IPS DF 6.9 (cell line): Measurements from ENCODE around the gene BIRC2.

ENCODE experiments used
- DNase-seq: peaks from one replicate; pipeline ENCODE4 v3.0.0-alpha.2; 2013; ENCODE audit warnings: low read depth, low spot score
- H3K27ac ChIP-seq: one replicate; pipeline ENCODE4 v1.5.1; 2013; ENCODE audit warnings: low read length, control low read depth
- H3K27me3 ChIP-seq: 2 replicates; pipeline ENCODE4 v1.6.1; 2013; ENCODE audit warnings: mild to moderate bottlenecking, low read length; ENCODE audit not compliant: control insufficient read depth, insufficient read depth
- H3K36me3 ChIP-seq: 2 replicates; pipeline ENCODE4 v1.6.1; 2013; ENCODE audit warnings: low read length; ENCODE audit not compliant: control insufficient read depth, insufficient read depth
- H3K4me1 ChIP-seq: 2 replicates; pipeline ENCODE4 v1.6.1; 2013; ENCODE audit warnings: low read length; ENCODE audit not compliant: control insufficient read depth, insufficient read depth
- H3K4me3 ChIP-seq: 2 replicates; pipeline ENCODE4 v1.5.1; 2013; ENCODE audit warnings: mild to moderate bottlenecking, low read length
- H3K9me3 ChIP-seq: 2 replicates; pipeline ENCODE4 v1.6.1; 2013; ENCODE audit warnings: low read length, inconsistent platforms; ENCODE audit not compliant: control insufficient read depth, insufficient read depth
- WGBS: extraction: QIAGEN DNeasy Blood & Tissue Kit; methylation state at CpG from one replicate; pipeline ENCODE4 v1.1.7; 2013; ENCODE audit warnings: mixed read lengths, missing lambda C conversion rate; ENCODE audit not compliant: insufficient read length, insufficient coverage; 5-methylcytosine and 5-hydroxymethylcytosine counted together

BIRC2 gene

GRCh38 chr11:102415304-102415916, 68.4 kb downstream of the BIRC2 start:
- H3K9me3 ChIP-seq, result no peaks in the 10 kb centered on the region
- H3K27ac ChIP-seq, result no peak overlapping the region
- H3K4me1 ChIP-seq, result no peaks in the 10 kb centered on the region
- no peak for DNase-seq
- H3K27me3 ChIP-seq, result no peaks in the 10 kb centered on the region
- H3K4me3 ChIP-seq, result no peak overlapping the region
- H3K36me3 ChIP-seq, result no peaks in the 10 kb centered on the region
- 100% methylated on average over 1 of the region's 1 CpG for WGBS

GRCh38 chr11:102416976-102417375, 70.0 kb downstream of the BIRC2 start:
- no peaks in the 10 kb centered on the region for H3K9me3 ChIP-seq
- no peak overlapping the region for H3K4me3 ChIP-seq
- no peak overlapping the region for H3K27ac ChIP-seq
- no peak for DNase-seq
- WGBS, result no CpG with 5 or more reads among the region's 2 CpGs
- no peaks in the 10 kb centered on the region for H3K36me3 ChIP-seq
- H3K4me1 ChIP-seq, result no peaks in the 10 kb centered on the region
- no peaks in the 10 kb centered on the region for H3K27me3 ChIP-seq

GRCh38 chr11:102419181-102419580, 72.2 kb downstream of the BIRC2 start:
- Histone ChIP-seq H3K27ac (no peak overlapping the region), H3K4me3 (no peak overlapping the region), H3K9me3 (no peaks in the 10 kb centered on the region), H3K4me1 (no peaks in the 10 kb centered on the region), H3K36me3 (no peaks in the 10 kb centered on the region), H3K27me3 (no peaks in the 10 kb centered on the region)
- WGBS, result 100% methylated on average over 2 of the region's 3 CpGs
- no peak for DNase-seq

GRCh38 chr11:102420547-102420946, 73.5 kb downstream of the BIRC2 start:
- Histone ChIP-seq H3K4me1 (no peaks in the 10 kb centered on the region), H3K4me3 (no peak overlapping the region), H3K27ac (no peak overlapping the region), H3K36me3 (no peaks in the 10 kb centered on the region), H3K27me3 (no peaks in the 10 kb centered on the region), H3K9me3 (no peaks in the 10 kb centered on the region)
- no peak for DNase-seq
- WGBS, result no CpG with 5 or more reads among the region's 2 CpGs

- no peak for DNase-seq
- Histone ChIP-seq H3K9me3 (no peaks in the 10 kb centered on the region), H3K4me1 (no peaks in the 10 kb centered on the region), H3K27me3 (no peaks in the 10 kb centered on the region), H3K36me3 (no peaks in the 10 kb centered on the region), H3K4me3 (no peak overlapping the region), H3K27ac (no peak overlapping the region)
- WGBS, result 100% methylated on average over 1 of the region's 3 CpGs
These were observed 74.2 kb downstream of the BIRC2 start for GRCh38 chr11:102421261-102421660.

GRCh38 chr11:102422817-102423712, 76.1 kb downstream of the BIRC2 start:
- Histone ChIP-seq H3K4me3 (no peak overlapping the region), H3K9me3 (no peaks in the 10 kb centered on the region), H3K27ac (no peak overlapping the region), H3K36me3 (no peaks in the 10 kb centered on the region), H3K4me1 (no peaks in the 10 kb centered on the region), H3K27me3 (no peaks in the 10 kb centered on the region)
- DNase-seq, result no peak
- WGBS, result no CpG with 5 or more reads among the region's 4 CpGs

GRCh38 chr11:102423936-102424335, 76.9 kb downstream of the BIRC2 start:
- Histone ChIP-seq H3K27ac (no peak overlapping the region), H3K9me3 (no peaks in the 10 kb centered on the region), H3K36me3 (no peaks in the 10 kb centered on the region), H3K4me3 (no peak overlapping the region), H3K4me1 (no peaks in the 10 kb centered on the region), H3K27me3 (no peaks in the 10 kb centered on the region)
- WGBS, result no CpG with 5 or more reads among the region's 1 CpG
- no peak for DNase-seq

GRCh38 chr11:102426000-102426399, 79.0 kb downstream of the BIRC2 start:
- no peak for DNase-seq
- no CpG with 5 or more reads among the region's 2 CpGs for WGBS
- H3K4me1 ChIP-seq, result no peaks in the 10 kb centered on the region

GRCh38 chr11:102426570-102426969, 79.6 kb downstream of the BIRC2 start:
- Histone ChIP-seq H3K27me3 (no peaks in the 10 kb centered on the region), H3K4me3 (no peak overlapping the region), H3K36me3 (no peaks in the 10 kb centered on the region), H3K9me3 (no peaks in the 10 kb centered on the region), H3K4me1 (no peaks in the 10 kb centered on the region), H3K27ac (no peak overlapping the region)
- no peak for DNase-seq

More at GRCh38 chr11:102426000-102426399, 79.0 kb downstream of the BIRC2 start:
- H3K27me3 ChIP-seq, result no peaks in the 10 kb centered on the region
- H3K36me3 ChIP-seq, result no peaks in the 10 kb centered on the region
- H3K9me3 ChIP-seq, result no peaks in the 10 kb centered on the region
- no peak overlapping the region for H3K4me3 ChIP-seq
- no peak overlapping the region for H3K27ac ChIP-seq

GRCh38 chr11:102427068-102427467, 80.1 kb downstream of the BIRC2 start:
- DNase-seq, result no peak
- H3K36me3 ChIP-seq, result no peaks in the 10 kb centered on the region
- no peaks in the 10 kb centered on the region for H3K9me3 ChIP-seq
- no peak overlapping the region for H3K27ac ChIP-seq
- H3K4me1 ChIP-seq, result no peaks in the 10 kb centered on the region
- WGBS, result no CpG with 5 or more reads among the region's 1 CpG
- no peak overlapping the region for H3K4me3 ChIP-seq
- H3K27me3 ChIP-seq, result no peaks in the 10 kb centered on the region
